ENCODE data around the gene MDM4.
"Not testable (repeated sequence)": the region's sequence is repeated elsewhere in the genome, so short reads cannot be mapped to it uniquely, and the experiment has no call there.

The MDM4 gene

GRCh38 chr1:204493145-204493983, 22.8 kb upstream of the MDM4 start:
- DNase-seq = no peak

- DNase-seq = peak; percentile 47
These were observed 22.3 kb upstream of the MDM4 start for GRCh38 chr1:204493984-204494280.

GRCh38 chr1:204494281-204495077, 21.7 kb upstream of the MDM4 start, which contains the start of gene PIK3C2B:
Gene PIK3C2B (minus strand): TSS chr1:204494805. CDS start chr1:204469802, 25,003 bp downstream.
- DNase-seq = peak; percentile 70

GRCh38 chr1:204495078-204495753, 21.0 kb upstream of the MDM4 start:
- DNase-seq = no peak

GRCh38 chr1:204495777-204496176, 20.4 kb upstream of the MDM4 start:
- DNase-seq = no peak

GRCh38 chr1:204498981-204499380, 17.2 kb upstream of the MDM4 start:
- no peak for DNase-seq

GRCh38 chr1:204499511-204500468, 16.4 kb upstream of the MDM4 start:
- DNase-seq = no peak

- no peak for DNase-seq
These were observed 14.0 kb upstream of the MDM4 start for GRCh38 chr1:204502241-204502640.

- peak; percentile 44 for DNase-seq
These were observed 12.9 kb upstream of the MDM4 start for GRCh38 chr1:204503122-204503912.

- no peak for DNase-seq
These were observed 12.2 kb upstream of the MDM4 start for GRCh38 chr1:204503913-204504519.

GRCh38 chr1:204505674-204506200, 10.5 kb upstream of the MDM4 start:
- no peak for DNase-seq

GRCh38 chr1:204506201-204506968, 9.8 kb upstream of the MDM4 start:
- peak; percentile 83 for DNase-seq

GRCh38 chr1:204506969-204507316, 9.3 kb upstream of the MDM4 start:
- peak; percentile 92 for DNase-seq

- DNase-seq = peak; percentile 28
These were observed 8.7 kb upstream of the MDM4 start for GRCh38 chr1:204507317-204508105.

- DNase-seq = no peak
These were observed 7.0 kb upstream of the MDM4 start for GRCh38 chr1:204509186-204509635.

GRCh38 chr1:204511366-204511765, 4.8 kb upstream of the MDM4 start:
- DNase-seq = no peak

GRCh38 chr1:204513117-204513716, 3.0 kb upstream of the MDM4 start:
- peak; percentile 47 for DNase-seq

- DNase-seq = no peak
These were observed 1.4 kb upstream of the MDM4 start for GRCh38 chr1:204514828-204515227.

GRCh38 chr1:204517382-204517781, 1.2 kb downstream of the MDM4 start:
- not testable (repeated sequence) for DNase-seq

Data from stimulated activated CD4-positive, alpha-beta T cell treated with anti-CD3 and anti-CD28 coated beads, Interleukin-4, amount 100 ng/mL, for 24 hours (primary cell).